ENCODE measurements around the gene ADD1. TPM values are rescaled to one million over a fixed set of nuclear protein-coding genes. Genes with fewer than 3 reads are reported as not detected.
A peak's percentile ranks its signal among the peaks of the same experiment; 100 is the strongest.

The ADD1 gene
- total RNA-seq, 1 donor from 2014 or later, result 213 TPM

GRCh38 chr4:2819244-2820215 is 24.1 kb upstream of the ADD1 start:
- no peak for DNase-seq (ENCODE audit: low spot score)
- intact Hi-C loops (cut with DNase I), result no loop called here

GRCh38 chr4:2820216-2820982 is 23.2 kb upstream of the ADD1 start:
- intact Hi-C loops (cut with DNase I), result no loop called here
- DNase-seq (ENCODE audit: low spot score), result no peak

- peak; percentile 55 for DNase-seq (ENCODE audit: low spot score)
- intact Hi-C loops (cut with DNase I), result no loop called here
These were observed 21.0 kb upstream of the ADD1 start for GRCh38 chr4:2822461-2823300.

- intact Hi-C loops (cut with DNase I), result no loop called here
- peak; percentile 74 for DNase-seq (ENCODE audit: low spot score)
These were observed 20.4 kb upstream of the ADD1 start for GRCh38 chr4:2823301-2823670.

DNA sequence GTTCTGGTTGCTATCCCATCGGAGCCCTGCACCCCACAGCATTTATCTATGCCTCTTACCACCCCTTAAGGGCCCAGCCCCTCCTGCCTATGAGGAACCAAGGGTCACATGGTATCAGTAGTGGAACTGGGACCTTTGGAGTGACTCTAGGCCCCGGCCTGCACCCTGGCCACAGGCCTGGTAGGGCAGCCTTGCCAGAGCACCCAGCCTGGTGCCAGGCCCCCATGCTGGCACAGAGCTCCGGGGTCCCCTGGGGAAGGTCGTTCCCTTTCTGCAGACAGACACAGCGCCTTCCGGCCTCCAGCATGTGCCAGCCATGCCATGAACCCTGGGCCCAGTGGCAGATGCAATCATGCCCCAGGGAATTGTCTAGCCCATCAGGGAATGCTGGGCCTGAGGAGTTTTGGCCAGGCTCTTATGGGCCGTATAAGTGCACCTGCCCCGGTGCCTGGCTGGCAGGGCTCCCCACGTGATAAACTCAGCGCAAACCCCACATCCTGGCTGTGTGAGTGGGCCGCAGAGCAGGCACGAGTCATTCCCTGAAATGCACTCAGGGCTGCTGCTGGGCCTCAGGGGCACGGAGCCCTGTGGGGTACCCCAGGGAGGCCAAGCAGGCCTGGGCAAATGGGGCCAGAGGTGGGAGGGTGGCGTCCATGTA is 19.8 kb upstream of the ADD1 start:
- intact Hi-C loops (cut with DNase I), result no loop called here
- DNase-seq (ENCODE audit: low spot score), result peak; percentile 72

GRCh38 chr4:2824329-2824835 is 19.3 kb upstream of the ADD1 start:
- intact Hi-C loops (cut with DNase I), result no loop called here
- no peak for DNase-seq (ENCODE audit: low spot score)

GRCh38 chr4:2824836-2825381 is 18.7 kb upstream of the ADD1 start:
- DNase-seq (ENCODE audit: low spot score), result peak; percentile 58
- intact Hi-C loops (cut with DNase I), result no loop called here

- intact Hi-C loops (cut with DNase I), result no loop called here
- peak; percentile 67 for DNase-seq (ENCODE audit: low spot score)
These were observed 17.9 kb upstream of the ADD1 start for GRCh38 chr4:2825740-2826139.

DNA sequence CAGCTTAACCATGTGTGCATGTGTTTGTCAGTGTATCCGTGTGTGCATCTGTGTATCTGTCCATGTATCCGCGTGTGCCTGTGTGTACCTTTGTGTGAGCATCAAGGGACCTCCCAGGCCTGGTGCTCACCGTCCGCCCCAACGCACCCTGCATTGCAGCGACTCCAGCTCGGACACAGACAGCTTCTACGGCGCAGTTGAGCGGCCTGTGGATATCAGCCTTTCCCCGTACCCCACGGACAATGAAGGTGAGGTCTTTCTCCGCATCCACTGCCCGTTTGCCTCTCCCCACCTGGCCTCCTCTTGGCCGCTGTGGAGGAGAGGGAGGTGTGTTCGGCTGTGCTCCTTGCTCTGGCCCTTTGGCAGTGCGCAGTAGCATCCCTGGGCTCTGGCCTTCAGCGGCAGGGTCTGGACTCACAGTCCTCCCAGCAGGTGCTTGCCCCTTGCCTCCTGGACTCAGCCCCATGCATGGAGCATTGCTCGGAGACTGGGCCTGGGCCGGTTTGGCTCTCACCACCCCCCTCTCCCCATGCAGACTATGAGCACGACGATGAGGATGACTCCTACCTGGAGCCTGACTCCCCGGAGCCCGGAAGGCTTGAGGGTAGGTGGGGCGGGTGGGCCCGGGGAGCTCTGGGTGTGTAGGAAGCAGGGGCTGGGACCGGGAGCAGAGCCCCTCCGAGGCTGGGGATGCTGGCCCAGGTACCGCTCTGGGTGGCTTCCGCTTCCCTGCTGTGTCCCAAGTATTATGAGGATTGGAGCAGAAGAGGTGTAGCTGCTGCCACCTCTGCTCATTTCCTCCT is 16.4 kb upstream of the ADD1 start:
- intact Hi-C loops (cut with DNase I), result no loop called here
- peak; percentile 67 for DNase-seq (ENCODE audit: low spot score)

- intact Hi-C loops (cut with DNase I), result no loop called here
- DNase-seq (ENCODE audit: low spot score), result peak; percentile 61
These were observed 15.5 kb upstream of the ADD1 start for GRCh38 chr4:2827874-2828751.

DNA sequence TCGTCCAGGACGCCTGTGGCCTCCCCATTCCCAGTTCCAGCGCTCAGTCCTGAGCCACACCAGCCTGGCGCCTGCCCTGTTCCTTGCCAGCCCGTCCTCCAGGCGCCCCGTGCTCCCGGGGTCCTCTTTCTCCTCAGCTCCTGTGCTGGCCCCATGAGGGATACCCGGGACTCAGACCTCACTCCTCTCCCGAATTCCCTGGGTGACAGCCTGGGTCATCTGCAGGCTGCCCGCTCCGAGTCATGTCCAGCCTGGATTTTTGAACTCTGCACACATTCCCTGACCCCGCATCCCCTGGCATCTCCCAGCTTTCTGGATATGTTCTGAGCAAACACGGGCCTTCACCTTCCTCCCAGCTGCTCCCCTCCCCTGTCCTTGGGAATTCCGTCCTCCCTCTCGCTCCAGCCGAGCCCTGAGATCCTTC is 14.9 kb upstream of the ADD1 start:
- DNase-seq (ENCODE audit: low spot score), result peak; percentile 58

DNA sequence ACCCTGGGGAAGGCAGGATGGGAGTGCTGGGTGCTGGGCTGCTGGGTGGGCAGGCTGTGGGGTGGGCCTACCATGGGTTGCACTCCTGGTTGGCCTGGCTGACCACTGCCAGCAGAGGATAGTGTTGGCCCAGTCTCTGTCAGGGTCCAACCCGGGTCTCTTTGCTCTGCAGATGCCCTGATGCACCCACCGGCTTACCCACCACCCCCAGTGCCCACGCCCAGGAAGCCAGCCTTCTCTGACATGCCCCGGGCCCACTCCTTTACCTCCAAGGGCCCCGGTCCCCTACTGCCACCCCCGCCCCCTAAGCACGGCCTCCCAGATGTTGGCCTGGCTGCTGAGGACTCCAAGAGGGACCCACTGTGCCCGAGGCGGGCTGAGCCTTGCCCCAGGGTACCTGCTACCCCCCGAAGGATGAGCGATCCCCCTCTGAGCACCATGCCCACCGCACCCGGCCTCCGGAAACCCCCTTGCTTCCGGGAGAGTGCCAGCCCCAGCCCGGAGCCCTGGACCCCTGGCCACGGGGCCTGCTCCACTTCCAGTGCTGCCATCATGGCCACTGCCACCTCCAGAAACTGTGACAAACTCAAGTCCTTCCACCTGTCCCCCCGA is 14.2 kb upstream of the ADD1 start:
- peak; percentile 74 for DNase-seq (ENCODE audit: low spot score)
- intact Hi-C loops (cut with DNase I), result no loop called here

More for the DNA sequence above, 14.9 kb upstream of the ADD1 start:
- intact Hi-C loops (cut with DNase I), result no loop called here

GRCh38 chr4:2829933-2830451 is 13.7 kb upstream of the ADD1 start:
- intact Hi-C loops (cut with DNase I), result no loop called here
- DNase-seq (ENCODE audit: low spot score), result peak; percentile 66

GRCh38 chr4:2830632-2831610 is 12.7 kb upstream of the ADD1 start:
- DNase-seq (ENCODE audit: low spot score), result peak; percentile 67
- intact Hi-C loops (cut with DNase I), result no loop called here

DNA sequence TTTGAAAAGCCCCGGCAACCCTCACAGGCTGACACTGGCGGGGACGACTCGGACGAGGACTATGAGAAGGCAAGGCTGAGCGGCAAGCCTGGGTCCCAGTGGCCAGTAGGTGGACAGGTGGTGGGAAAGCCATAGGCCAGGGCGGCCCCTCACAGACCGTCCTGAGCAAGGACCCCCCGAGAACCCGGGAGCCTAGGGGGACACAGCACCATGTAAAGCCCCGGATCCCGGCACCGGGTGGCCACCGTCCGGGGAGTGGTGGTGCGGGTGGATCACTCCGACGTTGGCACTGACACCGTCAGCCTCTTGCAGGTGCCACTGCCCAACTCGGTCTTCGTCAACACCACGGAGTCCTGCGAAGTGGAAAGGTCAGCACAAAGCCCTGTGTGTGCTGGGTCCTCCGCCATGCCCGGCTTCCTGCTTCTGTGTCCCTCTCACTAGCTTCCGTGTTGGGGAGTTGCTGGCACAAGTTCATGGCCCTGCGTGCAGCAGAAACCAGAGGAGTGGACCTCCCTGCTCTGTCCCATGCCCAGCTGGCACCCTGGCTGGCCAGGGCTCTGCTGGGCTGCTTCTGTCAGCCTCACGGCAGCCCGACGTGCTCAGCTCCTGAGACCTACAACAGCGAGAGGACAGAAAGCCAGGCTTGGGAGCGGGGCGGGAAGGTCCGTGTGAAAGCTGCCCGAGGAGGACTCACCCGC is 11.9 kb upstream of the ADD1 start:
- intact Hi-C loops (cut with DNase I), result no loop called here
- no peak for DNase-seq (ENCODE audit: low spot score)
